Upper lobe of left lung (tissue), 6 donors: ENCODE measurements around the gene NSD2. TPM values are rescaled to one million over a fixed set of nuclear protein-coding genes. Genes with fewer than 3 reads are reported as not detected.

Experiments
- ATAC-seq, 2 donors: fragments of 200-7000 bp; cut with Tn5 transposase; one replicate each; pipeline ENCODE4 v1.9.1; 2022; ENCODE audit warnings: mild to moderate bottlenecking in 2 of 2, moderate library complexity in 2 of 2; ENCODE audit not compliant: low FRiP score in 2 of 2
- DNase-seq, 2 donors: peaks; one replicate each; pipeline ENCODE4 v3.0.0-alpha.2; 2019 to 2020
- H3K27ac ChIP-seq, 4 donors: fragments of 200-600 bp; sonication (generic); one replicate each; pipeline ENCODE4 v1.5.1; 2016 to 2019
- H3K27me3 ChIP-seq, 4 donors: fragments of 200-600 bp; sonication (generic); one replicate each; pipeline ENCODE4 v1.5.1; 2017 to 2019
- H3K36me3 ChIP-seq, 4 donors: fragments of 200-600 bp; sonication (generic); one replicate each; pipeline ENCODE4 v1.5.1; 2016 to 2019
- H3K4me1 ChIP-seq, 4 donors: fragments of 200-600 bp; sonication (generic); one replicate each; pipeline ENCODE4 v1.5.1; 2018 to 2019
- H3K4me3 ChIP-seq, 4 donors: fragments of 200-600 bp; sonication (generic); one replicate each; pipeline ENCODE4 v1.5.1; 2017 to 2019; ENCODE audit warnings: mild to moderate bottlenecking in 2 of 4, moderate library complexity in 1 of 4
- H3K9me3 ChIP-seq, 4 donors: fragments of 200-600 bp; sonication (generic); one replicate each; pipeline ENCODE4 v1.5.1; 2018 to 2019
- EP300 ChIP-seq, 4 donors: sonication (generic); formaldehyde crosslinking; IDR thresholded peaks; one replicate each; pipeline ENCODE4 v1.5.1; 2017; ENCODE audit warnings: antibody characterized with exemption in 4 of 4, control low read depth in 2 of 4
- POLR2A ChIP-seq, 4 donors: fragments of 450-650 bp; IDR thresholded peaks; one replicate each; pipeline ENCODE4 v1.5.1; 2016 to 2017; ENCODE audit warnings: antibody characterized with exemption in 4 of 4, mild to moderate bottlenecking in 2 of 4
- POLR2AphosphoS5 ChIP-seq, 2 donors: sonication (generic); formaldehyde crosslinking; IDR thresholded peaks; one replicate each; pipeline ENCODE4 v1.5.1; 2017; ENCODE audit warnings: antibody characterized with exemption in 2 of 2
- WGBS, 2 donors: methylation state at CpG; one replicate each; pipeline ENCODE4 v1.1.5; 2017 to 2018; 5-methylcytosine and 5-hydroxymethylcytosine counted together
- total RNA-seq, 6 donors: library from RNA; depleted of rRNA in 4 of 6; stranded (reverse); fragments of >200 nt in 4 of 6; gene quantifications; one replicate each; pipeline versions ENCODE4 v1.1.0 to v1.2.1, GENCODE V29; 2016 to 2021
- TF ChIP-seq, protein P1 (sequence below), 6 experiments: fragments of 450-650 bp in 4 of 6; fragments of 200-600 bp in 2 of 6; sonication (generic) in 2 of 6; IDR thresholded peaks; one replicate each; pipeline ENCODE4 v1.5.1; 2016 to 2019; ENCODE audit warnings: antibody characterized with exemption in 6 of 6
- donor health status: DM: no; HTN: no; CAD: no; lungs with moderate emphysema.
- donor health status: DM: no; HTN: yes; CAD: no; lungs with severe emphysema.

NSD2 gene
- total RNA-seq, 6 donors from 2014 or later: 35.7 to 164 (median 53.1) TPM

GRCh38 chr4:1968686-1969295 lies 97.6 kb downstream of the NSD2 start:
- H3K27ac ChIP-seq: no peak overlapping the region
- DNase-seq (no peak), ATAC-seq (no peak)
- H3K4me1 ChIP-seq: no peaks in the 10 kb centered on the region
- no peak for TF ChIP-seq POLR2AphosphoS5 (IDR thresholded peaks at IDR 0.05)
- TF ChIP-seq, protein P1, sequence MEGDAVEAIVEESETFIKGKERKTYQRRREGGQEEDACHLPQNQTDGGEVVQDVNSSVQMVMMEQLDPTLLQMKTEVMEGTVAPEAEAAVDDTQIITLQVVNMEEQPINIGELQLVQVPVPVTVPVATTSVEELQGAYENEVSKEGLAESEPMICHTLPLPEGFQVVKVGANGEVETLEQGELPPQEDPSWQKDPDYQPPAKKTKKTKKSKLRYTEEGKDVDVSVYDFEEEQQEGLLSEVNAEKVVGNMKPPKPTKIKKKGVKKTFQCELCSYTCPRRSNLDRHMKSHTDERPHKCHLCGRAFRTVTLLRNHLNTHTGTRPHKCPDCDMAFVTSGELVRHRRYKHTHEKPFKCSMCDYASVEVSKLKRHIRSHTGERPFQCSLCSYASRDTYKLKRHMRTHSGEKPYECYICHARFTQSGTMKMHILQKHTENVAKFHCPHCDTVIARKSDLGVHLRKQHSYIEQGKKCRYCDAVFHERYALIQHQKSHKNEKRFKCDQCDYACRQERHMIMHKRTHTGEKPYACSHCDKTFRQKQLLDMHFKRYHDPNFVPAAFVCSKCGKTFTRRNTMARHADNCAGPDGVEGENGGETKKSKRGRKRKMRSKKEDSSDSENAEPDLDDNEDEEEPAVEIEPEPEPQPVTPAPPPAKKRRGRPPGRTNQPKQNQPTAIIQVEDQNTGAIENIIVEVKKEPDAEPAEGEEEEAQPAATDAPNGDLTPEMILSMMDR (IDR thresholded peaks at IDR 0.05): no peak
- TF ChIP-seq POLR2A (IDR thresholded peaks at IDR 0.05): no peak
- TF ChIP-seq EP300 (IDR thresholded peaks at IDR 0.05): no peak
- H3K4me3 ChIP-seq: no peak overlapping the region
- peaks cover 0 to 31% (median 10%) of the 10 kb centered on the region in 4 donors for H3K36me3 ChIP-seq
- H3K27me3 ChIP-seq: no peaks in the 10 kb centered on the region
- WGBS, 2 donors: 93 to 96% methylated on average over 7 of the region's 7 CpGs
- H3K9me3 ChIP-seq: no peaks in the 10 kb centered on the region

DNA sequence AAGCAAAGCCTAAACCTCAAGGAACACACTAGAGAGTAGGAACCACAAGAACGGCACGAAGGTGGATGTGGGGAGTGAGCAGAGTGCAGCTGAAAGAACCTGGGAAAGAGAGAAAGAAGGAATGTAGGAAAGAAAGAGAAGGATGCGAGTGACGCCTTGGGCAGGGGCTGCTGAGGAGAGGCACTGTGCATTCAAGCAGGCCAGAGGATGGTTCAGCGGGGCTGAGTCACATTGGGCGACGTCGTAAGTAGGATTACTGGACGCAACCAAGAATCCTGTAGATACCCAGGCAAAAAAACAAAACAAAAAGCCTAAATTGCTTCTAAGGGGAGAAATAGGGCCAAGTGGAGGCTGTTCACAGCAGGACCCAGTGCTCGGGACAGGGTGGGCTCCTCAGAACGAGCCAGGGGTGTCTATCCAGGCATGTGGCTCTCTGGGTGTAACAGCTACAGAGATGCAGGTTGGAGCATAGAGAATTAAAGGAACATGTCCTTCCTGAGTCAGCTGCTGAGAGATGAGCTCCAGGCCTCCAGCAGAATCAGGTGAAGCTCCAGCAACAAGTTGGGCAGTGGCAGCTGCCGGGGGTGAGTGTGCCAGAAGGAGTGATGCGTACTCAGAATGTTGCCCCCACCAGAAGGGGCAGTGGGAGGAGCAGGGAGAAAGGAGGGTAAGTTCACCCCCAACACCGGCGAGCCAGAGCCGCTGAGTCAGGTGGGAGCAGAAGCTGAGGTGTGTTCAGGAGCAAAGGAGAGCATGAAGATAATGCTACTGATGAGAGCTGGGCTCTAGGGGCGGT lies 98.9 kb downstream of the NSD2 start:
- H3K4me1 ChIP-seq: peaks cover 0 to 10% (median 7%) of the 10 kb centered on the region in 4 donors
- H3K27me3 ChIP-seq: no peaks in the 10 kb centered on the region
- 97% methylated on average over 17 of the region's 17 CpGs for WGBS, 2 donors
- H3K4me3 ChIP-seq: no peak overlapping the region
- TF ChIP-seq POLR2A (IDR thresholded peaks at IDR 0.05) (no peak), EP300 (IDR thresholded peaks at IDR 0.05) (no peak), POLR2AphosphoS5 (IDR thresholded peaks at IDR 0.05) (no peak)
- TF ChIP-seq, protein P1 (IDR thresholded peaks at IDR 0.05): no peak
- H3K27ac ChIP-seq: no peak overlapping the region
- H3K9me3 ChIP-seq: no peaks in the 10 kb centered on the region
- no peak for DNase-seq
- peaks cover 0 to 44% (median 15%) of the 10 kb centered on the region in 4 donors for H3K36me3 ChIP-seq
- no peak for ATAC-seq

DNA sequence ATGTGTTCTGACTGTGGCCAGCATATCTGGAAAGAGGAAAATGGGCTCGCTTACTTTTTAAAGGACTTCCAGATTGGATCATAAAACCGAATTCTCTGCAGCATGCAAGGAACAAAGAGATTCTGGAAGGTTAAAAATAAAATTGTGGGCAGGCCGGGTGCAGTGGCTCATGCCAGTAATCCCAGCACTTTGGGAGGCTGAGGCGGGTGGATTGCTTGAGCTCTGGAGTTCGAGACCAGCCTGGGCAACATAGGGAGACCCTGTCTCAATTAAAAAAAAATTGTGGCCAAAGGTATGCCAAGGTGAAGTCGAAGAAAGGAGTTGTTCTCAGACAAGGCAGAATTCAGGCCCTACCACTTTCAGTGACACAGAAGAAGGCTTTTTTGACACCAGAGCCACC lies 99.7 kb downstream of the NSD2 start:
- Histone ChIP-seq H3K4me3 (no peak overlapping the region), H3K36me3 (peaks cover 0 to 47% (median 23%) of the 10 kb centered on the region in 4 donors), H3K27me3 (no peaks in the 10 kb centered on the region), H3K4me1 (peaks cover 0 to 18% (median 8%) of the 10 kb centered on the region in 4 donors), H3K27ac (no peak overlapping the region), H3K9me3 (no peaks in the 10 kb centered on the region)
- TF ChIP-seq, protein P1 (IDR thresholded peaks at IDR 0.05): no peak
- TF ChIP-seq EP300 (IDR thresholded peaks at IDR 0.05) (no peak), POLR2AphosphoS5 (IDR thresholded peaks at IDR 0.05) (no peak), POLR2A (IDR thresholded peaks at IDR 0.05) (no peak)
- DNase-seq: no peak
- no peak for ATAC-seq
- 95 to 97% methylated on average over 6 of the region's 6 CpGs for WGBS, 2 donors

DNA sequence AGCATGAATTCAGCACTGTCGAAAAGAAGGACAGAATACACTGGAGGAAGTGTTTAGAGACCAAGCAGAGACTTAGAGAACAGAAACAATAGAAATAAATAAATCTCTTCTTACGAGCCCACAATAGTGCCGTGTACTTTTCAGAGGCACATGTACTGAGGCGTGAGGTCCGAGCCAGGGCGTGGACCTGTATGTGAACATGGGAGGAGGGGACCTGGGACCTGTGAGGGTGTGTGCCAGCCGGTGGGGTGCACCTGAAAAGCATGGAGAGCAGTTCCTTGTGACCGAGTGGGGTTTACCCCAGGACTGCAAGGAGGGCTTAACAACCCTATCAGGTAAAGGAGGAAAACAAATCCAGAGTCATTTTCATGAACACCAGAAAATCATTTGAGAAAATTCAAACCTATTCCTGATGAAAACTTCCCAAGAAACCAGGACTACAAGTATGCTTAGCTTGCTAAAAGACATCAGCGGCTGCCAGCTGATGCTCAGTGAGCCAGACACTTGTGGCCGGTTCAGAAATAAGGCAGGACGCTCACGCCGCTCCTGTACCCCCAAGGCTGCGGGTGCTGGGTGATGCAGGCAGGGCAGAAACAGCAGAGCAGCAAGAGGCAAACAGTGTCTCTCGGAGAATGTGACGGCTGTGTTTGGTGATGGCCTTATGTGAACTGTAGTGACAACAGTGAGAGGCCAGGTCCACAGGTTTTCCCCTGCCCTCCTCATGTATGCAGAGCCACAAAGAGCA lies 100.4 kb downstream of the NSD2 start:
- Histone ChIP-seq H3K27me3 (no peaks in the 10 kb centered on the region), H3K36me3 (peaks cover 4 to 54% (median 29%) of the 10 kb centered on the region in 4 donors), H3K9me3 (no peaks in the 10 kb centered on the region), H3K27ac (no peak overlapping the region), H3K4me1 (peaks cover 0 to 19% (median 8%) of the 10 kb centered on the region in 4 donors), H3K4me3 (no peak overlapping the region)
- no peak for DNase-seq
- TF ChIP-seq EP300 (IDR thresholded peaks at IDR 0.05) (no peak), POLR2A (IDR thresholded peaks at IDR 0.05) (no peak), POLR2AphosphoS5 (IDR thresholded peaks at IDR 0.05) (no peak)
- TF ChIP-seq, protein P1 (IDR thresholded peaks at IDR 0.05): no peak
- 95 to 98% methylated on average over 16 of the region's 16 CpGs for WGBS, 2 donors
- ATAC-seq: no peak
